Endometrial microvascular endothelial cells (primary cell): Measurements from ENCODE around the gene RPS21. TPM values are rescaled to one million over a fixed set of nuclear protein-coding genes. Genes with fewer than 3 reads are reported as not detected.

Source experiments
- in situ Hi-C: cut with HindIII; loops from 2 replicates; pipeline ENCODE4 v1.10.0; 2017; ENCODE audit warnings: low sequenced_read_pairs, low pct_unique_long_range_greater_than_20kb; ENCODE audit errors: inconsistent ontology term
- total RNA-seq: library from RNA; depleted of rRNA; stranded (reverse); fragments of >200 nt; gene quantifications from one replicate; pipeline ENCODE4 v1.2.3, GENCODE V29; 2015; ENCODE audit errors: inconsistent ontology term

Gene RPS21
- total RNA-seq, 1 donor from 2014 or later: 2,359 TPM

DNA sequence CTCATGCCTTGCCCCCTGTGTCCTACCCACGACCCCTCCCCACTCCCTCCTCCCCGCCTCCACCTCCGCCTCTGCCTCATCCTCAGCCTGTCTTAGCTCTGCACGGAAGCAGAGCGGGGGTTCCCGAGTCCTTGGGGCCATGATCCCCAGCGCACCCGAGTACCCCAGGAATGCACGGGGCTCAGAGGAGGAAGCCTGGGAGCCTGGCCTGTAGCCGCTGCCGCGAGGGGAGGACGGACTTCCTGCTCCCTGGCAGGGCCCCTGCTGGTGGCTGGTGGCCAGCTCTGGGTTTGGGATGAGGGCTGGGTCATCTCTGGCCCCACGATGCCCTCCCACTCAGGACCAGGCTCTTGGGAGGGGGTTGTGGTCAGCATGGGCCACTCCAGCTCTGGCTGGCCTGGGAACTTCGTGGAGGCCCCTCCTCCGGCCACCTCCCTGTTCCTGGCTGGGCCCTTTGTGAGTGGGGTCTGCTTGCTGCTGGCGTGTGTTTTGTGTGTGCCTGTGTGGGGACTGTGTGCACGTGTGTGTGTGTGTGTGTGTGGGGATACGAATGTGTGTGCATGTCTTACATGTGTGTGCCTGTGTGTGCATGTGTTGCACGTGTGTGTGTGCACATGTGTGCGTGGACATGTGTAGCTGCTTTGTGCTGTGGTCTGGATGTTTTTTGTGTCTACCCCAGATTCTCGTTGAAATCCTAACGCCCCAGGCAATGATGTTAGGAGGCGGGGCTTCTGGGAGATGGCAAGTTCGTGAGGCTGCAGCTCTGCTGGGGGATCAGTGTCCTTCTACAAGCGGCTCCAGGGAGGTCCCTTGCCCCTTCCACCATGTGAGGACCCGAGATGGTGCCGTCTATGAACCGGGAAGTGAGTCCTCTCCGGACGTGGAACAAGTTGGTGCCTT is 41.7 kb downstream of the RPS21 start:
- in situ Hi-C loops: no loop called here

DNA sequence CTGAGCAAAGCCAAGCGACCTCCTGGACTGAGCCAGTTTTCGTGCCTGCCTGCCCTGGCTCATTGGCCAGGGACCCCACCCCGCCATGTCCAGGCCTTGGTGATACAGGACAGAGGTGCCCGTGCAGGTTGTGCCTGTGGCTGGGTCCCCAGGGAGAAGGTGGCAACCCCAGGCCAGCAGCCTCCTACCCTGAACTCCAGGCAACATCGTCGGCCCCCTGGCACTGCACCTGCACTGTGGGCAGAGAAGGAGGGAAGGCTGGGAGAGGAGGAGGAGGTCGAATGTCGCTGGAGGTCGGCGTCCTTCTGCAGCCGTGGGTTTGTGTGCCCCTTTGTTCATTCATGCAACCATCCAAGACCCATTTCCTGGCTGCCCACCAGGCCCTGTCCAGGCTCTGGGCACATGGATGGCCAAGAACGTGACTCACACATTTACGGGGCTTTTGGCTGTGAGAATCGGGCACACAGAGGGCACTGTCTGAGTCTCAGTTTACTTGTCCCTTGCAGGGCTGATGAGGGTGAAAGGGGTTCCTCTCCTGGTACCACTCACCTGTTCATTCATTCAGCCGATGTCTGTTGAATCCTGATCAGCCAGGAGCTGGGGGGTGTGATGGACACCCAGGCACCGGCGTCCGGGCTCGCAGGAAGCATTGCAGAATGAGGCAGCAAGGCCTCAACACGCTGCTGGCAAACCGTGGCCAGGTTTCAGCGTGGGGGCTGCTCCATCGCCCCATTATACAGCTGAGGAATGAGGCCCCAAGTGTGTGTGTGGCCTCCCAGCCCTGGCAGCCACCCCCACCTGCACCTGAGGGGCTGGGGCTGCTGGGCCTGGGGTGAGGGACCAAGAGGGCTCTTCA is 42.8 kb downstream of the RPS21 start:
- in situ Hi-C loops: no loop called here

DNA sequence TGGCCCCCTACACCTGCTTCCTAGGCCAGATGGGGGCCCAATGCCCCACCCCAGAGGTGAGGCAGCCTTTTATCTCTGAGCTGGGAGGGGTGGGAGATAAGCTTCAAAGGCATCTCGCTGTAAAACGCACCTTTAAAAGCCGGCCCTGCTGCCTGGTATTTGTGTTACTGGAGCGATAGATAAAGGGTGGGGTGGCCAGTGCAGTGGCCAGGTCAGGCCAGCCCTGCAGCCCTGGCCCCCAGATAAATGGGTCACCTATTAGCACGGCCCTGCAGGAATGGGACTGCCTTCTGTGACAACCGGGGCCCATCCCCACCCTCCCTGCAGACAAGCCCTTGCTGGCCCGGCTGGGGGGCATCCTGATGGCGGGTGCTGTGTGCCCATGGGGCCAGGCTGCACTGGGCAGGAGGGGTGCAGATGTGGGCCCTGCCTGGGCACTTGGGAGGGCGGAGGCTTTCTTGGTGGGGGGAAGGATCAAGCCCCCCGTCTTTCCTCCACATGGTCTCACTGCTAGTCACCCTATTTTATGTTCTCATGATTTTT is 43.5 kb downstream of the RPS21 start:
- in situ Hi-C loops: no loop called here

DNA sequence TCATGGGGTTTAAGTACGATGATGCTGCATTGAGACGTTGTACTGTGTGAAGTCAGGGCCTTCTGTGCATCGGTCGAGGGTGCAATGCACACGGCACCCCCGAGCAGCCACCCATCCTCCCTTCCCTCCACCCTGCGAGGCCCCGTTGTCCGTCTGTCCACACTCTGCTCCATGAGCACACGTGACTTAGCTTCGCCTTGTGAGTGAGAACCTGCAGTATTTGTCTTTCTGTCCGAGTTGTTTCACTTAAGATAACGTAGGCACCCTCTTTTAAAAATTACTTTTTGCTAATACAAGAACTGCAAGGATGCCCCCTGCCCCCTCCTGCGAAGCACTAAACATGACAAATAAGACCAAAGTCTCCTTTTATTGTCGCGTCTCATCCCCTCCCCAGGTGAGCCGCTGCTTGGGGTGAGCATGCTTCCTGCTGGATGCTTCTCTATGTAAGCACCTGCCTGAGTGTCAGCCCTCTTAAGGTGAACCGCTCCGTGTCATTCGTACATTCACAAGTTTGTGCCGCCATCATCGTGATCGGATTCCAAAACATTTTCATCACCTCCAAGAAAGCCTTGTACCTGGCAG is 44.1 kb downstream of the RPS21 start:
- in situ Hi-C loops: no loop called here

DNA sequence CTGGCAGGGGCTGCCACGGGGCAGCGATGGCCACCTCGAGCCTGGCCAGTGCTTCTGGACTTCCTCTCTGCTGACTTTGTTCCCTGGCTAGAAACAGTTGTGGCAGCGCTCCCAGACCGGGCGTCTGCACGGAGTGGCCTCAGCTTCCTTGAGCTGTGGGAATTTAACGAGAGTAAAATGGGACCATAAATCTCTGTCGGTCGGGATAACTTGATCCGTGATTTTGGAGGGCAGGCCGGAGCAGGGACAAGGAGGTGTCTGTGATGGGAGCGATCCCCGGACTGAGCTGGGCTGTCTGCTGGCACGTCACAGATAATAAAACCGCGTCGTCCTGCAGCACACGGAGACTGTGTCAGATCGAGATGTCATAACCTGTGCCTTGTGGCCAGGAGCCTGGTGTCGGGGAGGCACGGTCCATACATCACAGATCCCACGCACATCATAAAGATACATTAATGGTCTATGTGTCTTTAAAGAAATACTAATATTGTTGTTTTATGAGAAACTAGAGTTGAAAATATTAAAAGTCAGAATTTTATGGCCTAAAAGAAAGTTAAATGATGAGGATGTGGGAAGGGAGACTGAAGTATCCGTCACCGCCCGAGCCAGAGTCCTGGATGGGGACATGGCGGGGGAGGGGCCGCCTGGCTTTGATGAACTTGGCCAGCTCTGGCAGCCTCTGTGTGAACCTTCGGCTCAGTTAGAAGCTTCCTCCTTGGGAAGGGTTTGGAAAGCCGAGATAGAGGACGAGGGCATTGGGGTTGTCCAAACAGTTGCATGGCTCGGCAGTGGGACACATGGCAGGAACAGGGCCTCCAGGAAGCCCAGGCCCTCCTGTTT is 47.0 kb downstream of the RPS21 start:
- in situ Hi-C loops: no loop called here

DNA sequence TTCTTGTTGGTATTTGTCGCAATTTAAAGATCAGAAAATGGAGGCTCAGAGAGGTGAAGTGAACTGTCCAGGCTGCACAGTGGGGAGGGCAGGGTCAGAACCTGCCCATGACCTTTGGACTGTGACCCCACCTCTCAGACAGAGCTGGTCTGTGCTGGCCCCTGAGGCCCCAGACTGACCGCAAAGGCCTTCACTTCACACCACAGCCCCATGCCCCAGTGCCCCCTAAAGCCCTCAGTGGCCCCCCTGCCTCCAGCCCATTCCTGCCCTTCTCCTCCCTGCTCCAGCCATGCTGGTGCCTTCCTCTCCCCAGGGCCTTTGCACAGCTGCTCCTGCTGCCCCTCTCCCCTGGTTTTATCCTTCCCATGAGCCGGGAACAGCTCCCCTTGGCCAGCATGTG is 49.8 kb downstream of the RPS21 start:
- in situ Hi-C loops: no loop called here

DNA sequence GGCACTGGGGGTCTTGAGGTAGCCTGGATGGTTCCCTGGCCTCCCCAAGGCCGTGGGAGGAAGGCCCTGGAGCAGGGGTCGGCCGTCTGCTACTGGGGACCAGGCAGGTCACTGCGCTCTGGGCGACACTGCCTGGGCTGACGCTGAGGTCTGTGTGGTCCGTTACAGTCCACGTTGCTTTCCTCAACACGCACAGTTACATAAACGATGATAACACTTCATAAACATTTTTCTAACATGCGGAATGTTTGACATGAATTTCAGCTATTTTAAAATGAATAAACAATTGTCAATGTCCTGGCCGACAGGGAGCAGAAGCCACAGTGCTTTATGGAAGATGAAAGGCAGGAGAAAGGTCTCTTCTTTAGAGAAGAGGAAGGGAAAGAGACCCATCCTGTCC is 50.6 kb downstream of the RPS21 start:
- in situ Hi-C loops: no loop called here

DNA sequence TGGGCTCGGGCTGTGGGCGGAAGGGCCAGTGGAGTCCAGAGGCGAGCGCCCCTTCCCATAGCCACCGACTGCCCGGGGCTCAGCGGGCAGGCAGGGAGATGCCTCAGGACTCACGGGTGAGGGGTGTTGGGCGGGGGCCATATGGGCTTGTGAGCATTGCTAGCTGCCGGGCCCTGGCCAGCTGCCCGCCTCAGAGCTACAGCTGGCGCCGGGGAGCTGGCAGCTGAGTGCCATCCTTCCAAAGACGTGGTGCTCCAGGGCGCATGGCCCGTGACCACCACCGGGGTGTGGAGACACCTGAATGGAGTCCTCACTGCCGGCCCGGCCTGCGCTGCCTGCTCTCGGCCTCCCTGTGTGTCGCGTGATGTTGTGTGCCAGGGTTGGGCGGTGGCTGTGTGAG is 51.0 kb downstream of the RPS21 start:
- in situ Hi-C loops: no loop called here

Other genes starting within 250 kb of the RPS21 start
- gene PSMA7, start 243.7 kb upstream of the RPS21 start, total RNA-seq: 414 TPM
- gene SS18L1, start 243.3 kb upstream of the RPS21 start, total RNA-seq: 3.1 TPM
- 8.4 TPM for gene MTG2, start 204.1 kb upstream of the RPS21 start, total RNA-seq
- not detected for gene HRH3, start 166.8 kb upstream of the RPS21 start, total RNA-seq
- 15.6 TPM for gene OSBPL2, start 148.6 kb upstream of the RPS21 start, total RNA-seq
- 309 TPM for gene ADRM1, start 84.1 kb upstream of the RPS21 start, total RNA-seq
- 132 TPM for gene LAMA5, start 19.8 kb upstream of the RPS21 start, total RNA-seq
- gene CABLES2, start 20.2 kb downstream of the RPS21 start, total RNA-seq: 6.9 TPM
- gene RBBP8NL, start 40.4 kb downstream of the RPS21 start, total RNA-seq: not detected
- gene GATA5, start 88.9 kb downstream of the RPS21 start, total RNA-seq: not detected